ENCODE measurements around the gene IQSEC3.

Gene IQSEC3

GRCh38 chr12:78981-79380 lies 12.4 kb downstream of the IQSEC3 start:
- TF ChIP-seq CTCF (IDR thresholded peaks at IDR 0.05; ENCODE audit: borderline replicate concordance, extremely low read depth, low read length, poor library complexity, severe bottlenecking) = no peak
- no peak for TF ChIP-seq EZH2 (IDR thresholded peaks at IDR 0.05; ENCODE audit: borderline replicate concordance, low read depth, low read length, severe bottlenecking)
- ATAC-seq (ENCODE audit: insufficient read depth, low read depth) = no peak
- Histone ChIP-seq H3K4me3 (ENCODE audit: low read depth in 1 of 2, low read length in 2 of 2) (no peak overlapping the region), H3K79me2 (ENCODE audit: insufficient read depth, low read length) (no peaks in the 10 kb centered on the region), H3K9ac (ENCODE audit: low read depth, low read length) (no peak overlapping the region), H3K36me3 (ENCODE audit: insufficient read depth, low read length) (no peaks in the 10 kb centered on the region), H3K27me3 (ENCODE audit: insufficient read depth, low read length, poor library complexity) (peaks cover 21% of the 10 kb centered on the region), H3K4me1 (ENCODE audit: insufficient read depth, low read length) (no peaks in the 10 kb centered on the region), H3K27ac (ENCODE audit: low read length) (no peak overlapping the region), H3K4me2 (ENCODE audit: insufficient read depth, low read length) (no peak overlapping the region), H4K20me1 (ENCODE audit: insufficient read depth, low read length) (no peaks in the 10 kb centered on the region), H2AFZ (ENCODE audit: low read depth, low read length) (no peak overlapping the region), H3K9me3 (ENCODE audit: insufficient read depth, low read length, severe bottlenecking) (no peaks in the 10 kb centered on the region)
- no peak for DNase-seq

GRCh38 chr12:80681-81190 lies 14.2 kb downstream of the IQSEC3 start:
- Histone ChIP-seq H3K27ac (ENCODE audit: low read length) (no peak overlapping the region), H3K9me3 (ENCODE audit: insufficient read depth, low read length, severe bottlenecking) (no peaks in the 10 kb centered on the region), H4K20me1 (ENCODE audit: insufficient read depth, low read length) (no peaks in the 10 kb centered on the region), H3K4me1 (ENCODE audit: insufficient read depth, low read length) (no peaks in the 10 kb centered on the region), H3K9ac (ENCODE audit: low read depth, low read length) (no peak overlapping the region), H3K27me3 (ENCODE audit: insufficient read depth, low read length, poor library complexity) (peaks cover 21% of the 10 kb centered on the region), H3K4me2 (ENCODE audit: insufficient read depth, low read length) (no peak overlapping the region), H3K36me3 (ENCODE audit: insufficient read depth, low read length) (no peaks in the 10 kb centered on the region), H3K4me3 (ENCODE audit: low read depth in 1 of 2, low read length in 2 of 2) (no peak overlapping the region), H3K79me2 (ENCODE audit: insufficient read depth, low read length) (no peaks in the 10 kb centered on the region), H2AFZ (ENCODE audit: low read depth, low read length) (no peak overlapping the region)
- DNase-seq (no peak), ATAC-seq (ENCODE audit: insufficient read depth, low read depth) (no peak)
- TF ChIP-seq CTCF (IDR thresholded peaks at IDR 0.05; ENCODE audit: borderline replicate concordance, extremely low read depth, low read length, poor library complexity, severe bottlenecking) (no peak), EZH2 (IDR thresholded peaks at IDR 0.05; ENCODE audit: borderline replicate concordance, low read depth, low read length, severe bottlenecking) (no peak)

- DNase-seq = no peak
- Histone ChIP-seq H3K4me2 (ENCODE audit: insufficient read depth, low read length) (no peak overlapping the region), H3K27ac (ENCODE audit: low read length) (no peak overlapping the region), H3K79me2 (ENCODE audit: insufficient read depth, low read length) (no peaks in the 10 kb centered on the region), H3K9ac (ENCODE audit: low read depth, low read length) (no peak overlapping the region), H3K9me3 (ENCODE audit: insufficient read depth, low read length, severe bottlenecking) (no peaks in the 10 kb centered on the region), H4K20me1 (ENCODE audit: insufficient read depth, low read length) (no peaks in the 10 kb centered on the region), H2AFZ (ENCODE audit: low read depth, low read length) (no peak overlapping the region), H3K36me3 (ENCODE audit: insufficient read depth, low read length) (no peaks in the 10 kb centered on the region), H3K27me3 (ENCODE audit: insufficient read depth, low read length, poor library complexity) (peaks cover 21% of the 10 kb centered on the region), H3K4me3 (ENCODE audit: low read depth in 1 of 2, low read length in 2 of 2) (no peak overlapping the region), H3K4me1 (ENCODE audit: insufficient read depth, low read length) (no peaks in the 10 kb centered on the region)
- no peak for ATAC-seq (ENCODE audit: insufficient read depth, low read depth)
- TF ChIP-seq EZH2 (IDR thresholded peaks at IDR 0.05; ENCODE audit: borderline replicate concordance, low read depth, low read length, severe bottlenecking) (no peak), CTCF (IDR thresholded peaks at IDR 0.05; ENCODE audit: borderline replicate concordance, extremely low read depth, low read length, poor library complexity, severe bottlenecking) (no peak)
Observed at GRCh38 chr12:82740-83139, 16.2 kb downstream of the IQSEC3 start.

- peaks cover 25% of the 10 kb centered on the region for H3K27me3 ChIP-seq (ENCODE audit: insufficient read depth, low read length, poor library complexity)
- no peaks in the 10 kb centered on the region for H3K36me3 ChIP-seq (ENCODE audit: insufficient read depth, low read length)
Observed at GRCh38 chr12:84056-84455, 17.5 kb downstream of the IQSEC3 start.

More at GRCh38 chr12:84056-84455, 17.5 kb downstream of the IQSEC3 start:
- H3K9me3 ChIP-seq (ENCODE audit: insufficient read depth, low read length, severe bottlenecking) = no peaks in the 10 kb centered on the region
- TF ChIP-seq CTCF (IDR thresholded peaks at IDR 0.05; ENCODE audit: borderline replicate concordance, extremely low read depth, low read length, poor library complexity, severe bottlenecking) (no peak), EZH2 (IDR thresholded peaks at IDR 0.05; ENCODE audit: borderline replicate concordance, low read depth, low read length, severe bottlenecking) (no peak)
- H4K20me1 ChIP-seq (ENCODE audit: insufficient read depth, low read length) = no peaks in the 10 kb centered on the region
- no peak overlapping the region for H2AFZ ChIP-seq (ENCODE audit: low read depth, low read length)
- no peak overlapping the region for H3K9ac ChIP-seq (ENCODE audit: low read depth, low read length)
- H3K27ac ChIP-seq (ENCODE audit: low read length) = no peak overlapping the region
- H3K79me2 ChIP-seq (ENCODE audit: insufficient read depth, low read length) = no peaks in the 10 kb centered on the region
- H3K4me3 ChIP-seq (ENCODE audit: low read depth in 1 of 2, low read length in 2 of 2) = no peak overlapping the region
- H3K4me1 ChIP-seq (ENCODE audit: insufficient read depth, low read length) = no peaks in the 10 kb centered on the region
- no peak overlapping the region for H3K4me2 ChIP-seq (ENCODE audit: insufficient read depth, low read length)
- DNase-seq (no peak), ATAC-seq (ENCODE audit: insufficient read depth, low read depth) (no peak)

Measured in DND-41 (cell line).